ENCODE results near the gene SLC35F3. TPM values are rescaled to one million over a fixed set of nuclear protein-coding genes. Genes with fewer than 3 reads are reported as not detected.
A peak's percentile ranks its signal among the peaks of the same experiment; 100 is the strongest.

The SLC35F3 gene
- total and polyA plus RNA-seq, 9 of the 15 experiments (the other 6 are each of a cell fraction or from before 2014, with no cell fraction given), result 0.04 to 0.07 (median 0.04) TPM; not detected in 6

GRCh38 chr1:233901495-233901894 is 3.0 kb upstream of the SLC35F3 start (continued):
- TF ChIP-seq PHB2 (IDR thresholded peaks at IDR 0.05; ENCODE audit: low read depth) (no peak), BDP1 (IDR thresholded peaks at IDR 0.05; ENCODE audit: insufficient read depth, insufficient read length) (no peak), ZNF766 (CRISPR knock-in tag; conservative IDR thresholded peaks at IDR 0.05) (no peak), ZEB2 (IDR thresholded peaks at IDR 0.05) (no peak), SIN3A (IDR thresholded peaks at IDR 0.05; ENCODE audit: borderline replicate concordance in 2 of 2, control insufficient read depth in 1 of 2, low read depth in 2 of 2, low read length in 2 of 2) (no peak), ESRRA (IDR thresholded peaks at IDR 0.05; ENCODE audit: borderline replicate concordance, low read depth) (no peak), ZNF311 (CRISPR knock-in tag; IDR thresholded peaks at IDR 0.05) (no peak), ZC3H8 (IDR thresholded peaks at IDR 0.05) (no peak), NFRKB (IDR thresholded peaks at IDR 0.05; ENCODE audit: low read depth) (no peak), RBM22 (IDR thresholded peaks at IDR 0.05; ENCODE audit: low read depth, low read length, poor library complexity, severe bottlenecking) (no peak)

- H3K4me2 ChIP-seq (ENCODE audit: insufficient read depth, low read length), result no peak overlapping the region
- no peaks in the 10 kb centered on the region for H4K20me1 ChIP-seq (replicated peaks; ENCODE audit: control insufficient read depth, insufficient read depth, low read length)
- ChIA-PET CTCF (ENCODE audit: low intra/inter-chr PET ratio) (no interaction called here), POLR2A (interaction anchor here (1.5 kb wide), 1 partner anchor 30 kb away, joined by 3 read pairs; no protein-coding TSS in a partner anchor)
- BruUV-seq (replicated peaks), result no TSS peak
- H3K4me3 ChIP-seq, result no peak overlapping the region
- no peak; the same call in 2 of the 3 replicates for ATAC-seq
- H3K9me1 ChIP-seq (ENCODE audit: control insufficient read depth, insufficient read depth, low read length), result no peaks in the 10 kb centered on the region
- in situ Hi-C loops (cut with MboI) (no loop called here), intact Hi-C loops (cut with micrococcal nuclease) (loop anchor here (5.0 to 10.0 kb wide), 2 partner anchors 162 to 201 kb away; no protein-coding TSS in a partner anchor)
- no peaks in the 10 kb centered on the region for H3K36me3 ChIP-seq (ENCODE audit: control insufficient read depth, insufficient read depth, low read length)
- peaks cover 16 to 25% of the 10 kb centered on the region in 2 experiments for H3K27me3 ChIP-seq (ENCODE audit: control insufficient read depth in 2 of 2, insufficient read depth in 2 of 2, low read length in 2 of 2)
- peak in 2 of 4 experiments; percentile 9 to 12 for DNase-seq (ENCODE audit: extremely low read depth in 1 of 4, low spot score in 3 of 4)
- peaks cover 0 to 16% of the 10 kb centered on the region in 2 experiments; a peak in 2 of 5 replicates for H3K4me1 ChIP-seq (replicated peaks in 1 of 2; ENCODE audit: control insufficient read depth in 2 of 2, insufficient read depth in 2 of 2, low read length in 2 of 2)
- WGBS (ENCODE audit: insufficient coverage, low coverage, missing lambda C conversion rate), result 11% methylated on average over 34 of the region's 40 CpGs
- no peak for FAIRE-seq
- no peak overlapping the region for H2AFZ ChIP-seq (ENCODE audit: low read depth, low read length)
- no peak overlapping the region for H3K27ac ChIP-seq (ENCODE audit: extremely low read depth, low read depth, low read length)
- no peaks in the 10 kb centered on the region for H3K9me3 ChIP-seq (replicated peaks; ENCODE audit: control insufficient read depth, insufficient read depth, low read depth, low read length)
- H3K79me2 ChIP-seq (ENCODE audit: control insufficient read depth, insufficient read depth, low read length), result no peaks in the 10 kb centered on the region
- H3K9ac ChIP-seq (ENCODE audit: insufficient read depth in 1 of 2, low read depth in 2 of 2, low read length in 2 of 2), result peak overlapping the region in 1 of 2 experiments; percentile 50; a peak in 2 of 4 replicates
- TF ChIP-seq HNRNPLL (IDR thresholded peaks at IDR 0.05; ENCODE audit: low read depth, low read length, poor library complexity, severe bottlenecking) (no peak), JUND (IDR thresholded peaks at IDR 0.05; ENCODE audit: borderline replicate concordance, low read depth, low read length) (no peak), JUND (tag; IDR thresholded peaks at IDR 0.05; ENCODE audit: borderline replicate concordance, low read depth, low read length) (no peak), CEBPG (CRISPR knock-in tag; IDR thresholded peaks at IDR 0.05) (no peak), CEBPG (tag; conservative IDR thresholded peaks at IDR 0.05 in 1 of 2, IDR thresholded peaks at IDR 0.05 in 1 of 2) (no peak), SAP30 (IDR thresholded peaks at IDR 0.05; ENCODE audit: borderline replicate concordance, insufficient read depth, low read depth, low read length, poor library complexity, severe bottlenecking) (no peak), TAL1 (IDR thresholded peaks at IDR 0.05) (no peak), NR4A1 (CRISPR knock-in tag; IDR thresholded peaks at IDR 0.05) (no peak), NR4A1 (tag; IDR thresholded peaks at IDR 0.05) (no peak), TCFL5 (CRISPR knock-in tag; conservative IDR thresholded peaks at IDR 0.05) (no peak), ZNF398 (CRISPR knock-in tag; IDR thresholded peaks at IDR 0.05) (no peak), ETV1 (tag; conservative IDR thresholded peaks at IDR 0.05; ENCODE audit: low read depth) (no peak)
Measured at GRCh38 chr1:233905416-233906051, 1.1 kb downstream of the SLC35F3 start.

All from K562 (cell line).